H9 (cell line): Measurements from ENCODE around the gene MDFIC2. TPM values are rescaled to one million over a fixed set of nuclear protein-coding genes. Genes with fewer than 3 reads are reported as not detected.

ENCODE experiments used
- DNase-seq: peaks from one replicate; pipeline ENCODE4 v3.0.0-alpha.2; 2017
- H2AFZ ChIP-seq: one replicate; pipeline ENCODE4 v1.6.1; 2013; ENCODE audit warnings: mild to moderate bottlenecking, low read length, control low read depth, moderate library complexity
- H2AK5ac ChIP-seq: 2 replicates; pipeline ENCODE4 v1.6.1; 2013; ENCODE audit warnings: low read length, control low read depth, mixed read lengths; ENCODE audit not compliant: insufficient read length
- H2BK120ac ChIP-seq: one replicate; pipeline ENCODE4 v1.6.1; 2013; ENCODE audit warnings: low read depth, mild to moderate bottlenecking, low read length, control low read depth, inconsistent platforms; ENCODE audit not compliant: poor library complexity, severe bottlenecking
- H2BK12ac ChIP-seq: 2 replicates; pipeline ENCODE4 v1.6.1; 2013; ENCODE audit warnings: low read length, control low read depth, mixed read lengths, low read depth; ENCODE audit not compliant: insufficient read length
- H2BK15ac ChIP-seq: 2 replicates; pipeline ENCODE4 v1.6.1; 2013; ENCODE audit warnings: low read depth, low read length, control low read depth
- H2BK20ac ChIP-seq: one replicate; pipeline ENCODE4 v1.6.1; 2013; ENCODE audit warnings: low read depth, mild to moderate bottlenecking, low read length, control low read depth, inconsistent platforms; ENCODE audit not compliant: poor library complexity, severe bottlenecking
- H2BK5ac ChIP-seq: 2 replicates; pipeline ENCODE4 v1.6.1; 2013; ENCODE audit warnings: low read length, control low read depth, mixed read lengths; ENCODE audit not compliant: insufficient read length
- H3K14ac ChIP-seq: 2 replicates; pipeline ENCODE4 v1.6.1; 2013; ENCODE audit warnings: low read length, control low read depth; ENCODE audit not compliant: insufficient read depth
- H3K18ac ChIP-seq: 2 replicates; pipeline ENCODE4 v1.6.1; 2013; ENCODE audit warnings: low read depth, mild to moderate bottlenecking, mixed read lengths, low read length, control low read depth; ENCODE audit not compliant: insufficient read length
- H3K23ac ChIP-seq: 2 replicates; pipeline ENCODE4 v1.6.1; 2013; ENCODE audit warnings: low read length, control low read depth, mixed read lengths, low read depth; ENCODE audit not compliant: insufficient read length
- H3K23me2 ChIP-seq: 2 replicates; pipeline ENCODE4 v1.6.1; 2013; ENCODE audit warnings: low read depth, mild to moderate bottlenecking, mixed read lengths, low read length, control low read depth; ENCODE audit not compliant: insufficient read length, poor library complexity, severe bottlenecking
- H3K27ac ChIP-seq: 2 replicates; pipeline ENCODE4 v1.5.1; 2013; ENCODE audit warnings: low read length, control low read depth, mixed read lengths, low read depth; ENCODE audit not compliant: insufficient read length
- H3K27me3 ChIP-seq: 2 replicates; pipeline ENCODE4 v1.6.1; 2013; ENCODE audit warnings: low read length, control low read depth, inconsistent platforms; ENCODE audit not compliant: insufficient read depth
- H3K4ac ChIP-seq: 2 replicates; pipeline ENCODE4 v1.6.1; 2013; ENCODE audit warnings: low read depth, mild to moderate bottlenecking, control low read depth, inconsistent platforms, low read length, moderate library complexity
- H3K4me1 ChIP-seq: 2 replicates; pipeline ENCODE4 v1.6.1; 2013; ENCODE audit warnings: low read length, control low read depth, inconsistent platforms; ENCODE audit not compliant: insufficient read depth
- H3K4me2 ChIP-seq: 2 replicates; pipeline ENCODE4 v1.6.1; 2013; ENCODE audit warnings: low read length, control low read depth, mixed read lengths; ENCODE audit not compliant: insufficient read length, insufficient read depth
- H3K56ac ChIP-seq: 2 replicates; pipeline ENCODE4 v1.6.1; 2013; ENCODE audit warnings: low read depth, mild to moderate bottlenecking, mixed read lengths, low read length, control low read depth; ENCODE audit not compliant: insufficient read length
- H3K79me1 ChIP-seq: 2 replicates; pipeline ENCODE4 v1.6.1; 2013; ENCODE audit warnings: low read depth, mild to moderate bottlenecking, moderate library complexity, low read length, control low read depth, inconsistent platforms; ENCODE audit not compliant: insufficient read depth, poor library complexity, severe bottlenecking
- H3K79me2 ChIP-seq: 2 replicates; pipeline ENCODE4 v1.6.1; 2013; ENCODE audit warnings: low read length, control low read depth, inconsistent platforms; ENCODE audit not compliant: insufficient read depth
- H3K9ac ChIP-seq: 2 replicates; pipeline ENCODE4 v1.6.1; 2013; ENCODE audit warnings: low read length, control low read depth, mixed read lengths; ENCODE audit not compliant: insufficient read length; ENCODE audit errors: extremely low read depth
- H3K9me3 ChIP-seq: one replicate; pipeline ENCODE4 v1.6.1; 2013; ENCODE audit warnings: low read depth, low read length, inconsistent platforms; ENCODE audit not compliant: control insufficient read depth
- H3T11ph ChIP-seq: one replicate; pipeline ENCODE4 v1.6.1; 2013; ENCODE audit warnings: mild to moderate bottlenecking, low read length, control low read depth, inconsistent platforms
- H4K20me1 ChIP-seq: one replicate; pipeline ENCODE4 v1.6.1; 2013; ENCODE audit not compliant: control insufficient read depth, insufficient read length, insufficient read depth
- H4K5ac ChIP-seq: 2 replicates; pipeline ENCODE4 v1.6.1; 2013; ENCODE audit warnings: low read depth, mild to moderate bottlenecking, mixed read lengths, low read length, control low read depth; ENCODE audit not compliant: insufficient read length
- H4K8ac ChIP-seq: replicated peaks from 2 replicates; pipeline ENCODE4 v1.6.1; 2013; ENCODE audit warnings: low read length, control low read depth, mixed read lengths, low read depth; ENCODE audit not compliant: insufficient read length
- H4K91ac ChIP-seq: 2 replicates; pipeline ENCODE4 v1.6.1; 2013; ENCODE audit warnings: low read depth, mild to moderate bottlenecking, moderate library complexity, mixed read lengths, low read length, control low read depth; ENCODE audit not compliant: insufficient read length
- H3K27ac Mint-ChIP-seq, 3 experiments: 2 replicates in 2 of 3; 3 replicates in 1 of 3; pipeline ENCODE4 v1.8.0; 2020 to 2021; ENCODE audit warnings: mixed read lengths in 3 of 3, mild to moderate bottlenecking in 1 of 3, moderate library complexity in 1 of 3
- H3K27me3 Mint-ChIP-seq: 2 replicates; pipeline ENCODE4 v1.8.0; 2021; ENCODE audit warnings: low read depth, mild to moderate bottlenecking, moderate library complexity, mixed read lengths
- H3K36me3 Mint-ChIP-seq, 3 experiments: 2 replicates in 2 of 3; 3 replicates in 1 of 3; pipeline ENCODE4 v1.8.0; 2020 to 2021; ENCODE audit warnings: low read depth in 3 of 3, mixed read lengths in 3 of 3; ENCODE audit not compliant: insufficient read depth in 1 of 3
- H3K4me1 Mint-ChIP-seq, 2 experiments: 2 replicates each; pipeline ENCODE4 v1.8.0; 2020; ENCODE audit warnings: mixed read lengths in 2 of 2
- H3K4me3 Mint-ChIP-seq, 2 experiments: 2 replicates in 1 of 2; 3 replicates in 1 of 2; pipeline ENCODE4 v1.8.0; 2020 to 2021; ENCODE audit warnings: mild to moderate bottlenecking in 2 of 2, mixed read lengths in 2 of 2, moderate library complexity in 1 of 2
- H3K9me3 Mint-ChIP-seq, 2 experiments: 2 replicates in 1 of 2; 3 replicates in 1 of 2; pipeline ENCODE4 v1.8.0; 2020; ENCODE audit warnings: mild to moderate bottlenecking in 2 of 2, mixed read lengths in 2 of 2, moderate library complexity in 1 of 2
- WGBS: extraction: QIAGEN DNeasy Blood & Tissue Kit; methylation state at CpG from one replicate; pipeline ENCODE4 v1.1.7; 2013; ENCODE audit warnings: missing lambda C conversion rate, low lambda C conversion rate, mixed read lengths; ENCODE audit not compliant: insufficient read length; ENCODE audit errors: extremely low coverage; 5-methylcytosine and 5-hydroxymethylcytosine counted together
- total RNA-seq: library from RNA; stranded (reverse); gene quantifications from 2 replicates; pipeline ENCODE4 v1.2.1, GENCODE V29; 2021
- TF ChIP-seq, protein P1 (sequence below): fragments of 200-600 bp; sonication (generic); conservative IDR thresholded peaks from 3 replicates; pipeline ENCODE4 v1.8.0; 2021; ENCODE audit warnings: antibody characterized with exemption, mild to moderate bottlenecking

MDFIC2 gene
- total RNA-seq, 1 experiment from 2014 or later, result not detected

DNA sequence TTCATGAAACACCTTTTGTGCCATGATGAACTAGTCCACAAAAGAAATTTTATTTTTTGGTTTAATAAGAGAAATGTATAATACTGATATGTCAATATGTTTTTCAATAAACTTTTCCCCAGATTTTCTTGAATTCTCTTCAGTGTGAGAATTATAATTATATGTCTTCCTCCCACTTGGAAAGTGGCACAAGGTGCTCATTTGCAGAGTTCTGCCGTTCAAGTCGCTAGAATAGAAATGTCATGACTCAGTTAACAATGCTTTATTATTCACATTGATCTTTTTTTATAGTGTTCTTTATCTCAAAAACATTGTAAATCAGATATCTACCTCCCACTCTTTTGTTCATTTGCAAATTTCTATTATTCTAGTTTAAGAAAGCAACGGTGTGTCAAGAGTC, 87.3 kb downstream of the MDFIC2 start:
- Histone ChIP-seq H3K9me3 (no peaks in the 10 kb centered on the region), H4K5ac (no peak overlapping the region), H4K20me1 (no peaks in the 10 kb centered on the region), H2BK120ac (no peak overlapping the region), H3K56ac (no peak overlapping the region), H3K18ac (no peak overlapping the region), H2BK5ac (no peak overlapping the region), H4K8ac (no peak overlapping the region), H2BK12ac (no peak overlapping the region), H3K23me2 (no peaks in the 10 kb centered on the region), H4K91ac (no peak overlapping the region), H3K23ac (no peak overlapping the region), H3K4ac (no peak overlapping the region), H3K9ac (no peak overlapping the region), H2AK5ac (no peak overlapping the region), H3K14ac (no peak overlapping the region), H2BK15ac (no peak overlapping the region), H3K4me1 (no peaks in the 10 kb centered on the region), H3K27ac (no peak overlapping the region), H3T11ph (no peak overlapping the region), H3K4me2 (no peak overlapping the region), H3K27me3 (no peaks in the 10 kb centered on the region), H2BK20ac (no peak overlapping the region), H3K79me1 (no peaks in the 10 kb centered on the region), H3K79me2 (no peaks in the 10 kb centered on the region), H2AFZ (no peak overlapping the region)
- Mint-ChIP-seq H3K36me3 (no peaks in the 10 kb centered on the region), H3K4me1 (no peaks in the 10 kb centered on the region), H3K4me3 (no peak overlapping the region), H3K27me3 (no peaks in the 10 kb centered on the region), H3K27ac (no peak overlapping the region), H3K9me3 (no peaks in the 10 kb centered on the region)
- DNase-seq, result no peak
- TF ChIP-seq, protein P1, sequence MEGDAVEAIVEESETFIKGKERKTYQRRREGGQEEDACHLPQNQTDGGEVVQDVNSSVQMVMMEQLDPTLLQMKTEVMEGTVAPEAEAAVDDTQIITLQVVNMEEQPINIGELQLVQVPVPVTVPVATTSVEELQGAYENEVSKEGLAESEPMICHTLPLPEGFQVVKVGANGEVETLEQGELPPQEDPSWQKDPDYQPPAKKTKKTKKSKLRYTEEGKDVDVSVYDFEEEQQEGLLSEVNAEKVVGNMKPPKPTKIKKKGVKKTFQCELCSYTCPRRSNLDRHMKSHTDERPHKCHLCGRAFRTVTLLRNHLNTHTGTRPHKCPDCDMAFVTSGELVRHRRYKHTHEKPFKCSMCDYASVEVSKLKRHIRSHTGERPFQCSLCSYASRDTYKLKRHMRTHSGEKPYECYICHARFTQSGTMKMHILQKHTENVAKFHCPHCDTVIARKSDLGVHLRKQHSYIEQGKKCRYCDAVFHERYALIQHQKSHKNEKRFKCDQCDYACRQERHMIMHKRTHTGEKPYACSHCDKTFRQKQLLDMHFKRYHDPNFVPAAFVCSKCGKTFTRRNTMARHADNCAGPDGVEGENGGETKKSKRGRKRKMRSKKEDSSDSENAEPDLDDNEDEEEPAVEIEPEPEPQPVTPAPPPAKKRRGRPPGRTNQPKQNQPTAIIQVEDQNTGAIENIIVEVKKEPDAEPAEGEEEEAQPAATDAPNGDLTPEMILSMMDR, result no peak
- WGBS, result no CpG with 5 or more reads among the region's 3 CpGs
